ENCODE results near the gene CLDND1. TPM values are rescaled to one million over a fixed set of nuclear protein-coding genes. Genes with fewer than 3 reads are reported as not detected.

Gene CLDND1
- total and polyA plus RNA-seq, 7 donors, result 17.1 to 301 (median 193) TPM

DNA sequence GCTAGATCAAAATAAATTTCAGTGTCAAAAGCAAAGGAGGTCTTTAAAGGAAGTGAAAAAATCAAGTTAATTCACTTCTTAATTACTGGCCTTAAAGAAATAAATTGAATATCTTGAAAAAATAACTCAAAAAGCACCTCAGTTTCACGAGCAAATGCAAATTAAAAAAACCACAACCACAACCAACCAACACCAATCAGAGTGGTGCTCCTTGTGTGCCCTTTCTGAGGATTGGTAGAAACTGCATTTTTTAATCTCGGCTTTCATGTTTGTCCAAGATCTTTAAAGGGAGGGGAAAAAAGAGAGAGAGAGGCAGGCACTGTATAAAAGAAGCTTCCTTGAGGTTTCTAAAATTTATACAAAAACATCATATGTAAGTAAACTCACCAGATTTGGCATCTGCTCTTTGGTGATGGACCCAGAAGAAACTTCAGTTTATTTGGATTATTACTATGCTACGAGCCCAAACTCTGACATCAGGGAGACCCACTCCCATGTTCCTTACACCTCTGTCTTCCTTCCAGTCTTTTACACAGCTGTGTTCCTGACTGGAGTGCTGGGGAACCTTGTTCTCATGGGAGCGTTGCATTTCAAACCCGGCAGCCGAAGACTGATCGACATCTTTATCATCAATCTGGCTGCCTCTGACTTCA, 9.0 kb upstream of the CLDND1 start, which contains the start of gene GPR15:
Gene GPR15, plus strand, starts transcription at position 357 of the 653 bp plus-strand sequence. Its CDS starts 56 bp downstream, at position 413.
- Histone ChIP-seq H3K27me3 (no peaks in the 10 kb centered on the region), H3K36me3 (no peaks in the 10 kb centered on the region), H3K4me3 (no peak within 1 kb of the TSS), H3K27ac (no peak within 1 kb of the TSS), H3K4me1 (no peaks in the 10 kb centered on the region), H3K9me3 (no peaks in the 10 kb centered on the region)
- TF ChIP-seq POLR2A (IDR thresholded peaks at IDR 0.05), result no peak
- TF ChIP-seq EP300 (IDR thresholded peaks at IDR 0.05), result no peak
- no peak for TF ChIP-seq POLR2AphosphoS5 (IDR thresholded peaks at IDR 0.05)
- TF ChIP-seq, protein P1, sequence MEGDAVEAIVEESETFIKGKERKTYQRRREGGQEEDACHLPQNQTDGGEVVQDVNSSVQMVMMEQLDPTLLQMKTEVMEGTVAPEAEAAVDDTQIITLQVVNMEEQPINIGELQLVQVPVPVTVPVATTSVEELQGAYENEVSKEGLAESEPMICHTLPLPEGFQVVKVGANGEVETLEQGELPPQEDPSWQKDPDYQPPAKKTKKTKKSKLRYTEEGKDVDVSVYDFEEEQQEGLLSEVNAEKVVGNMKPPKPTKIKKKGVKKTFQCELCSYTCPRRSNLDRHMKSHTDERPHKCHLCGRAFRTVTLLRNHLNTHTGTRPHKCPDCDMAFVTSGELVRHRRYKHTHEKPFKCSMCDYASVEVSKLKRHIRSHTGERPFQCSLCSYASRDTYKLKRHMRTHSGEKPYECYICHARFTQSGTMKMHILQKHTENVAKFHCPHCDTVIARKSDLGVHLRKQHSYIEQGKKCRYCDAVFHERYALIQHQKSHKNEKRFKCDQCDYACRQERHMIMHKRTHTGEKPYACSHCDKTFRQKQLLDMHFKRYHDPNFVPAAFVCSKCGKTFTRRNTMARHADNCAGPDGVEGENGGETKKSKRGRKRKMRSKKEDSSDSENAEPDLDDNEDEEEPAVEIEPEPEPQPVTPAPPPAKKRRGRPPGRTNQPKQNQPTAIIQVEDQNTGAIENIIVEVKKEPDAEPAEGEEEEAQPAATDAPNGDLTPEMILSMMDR (IDR thresholded peaks at IDR 0.05), result no peak
- DNase-seq, result no peak
- intact Hi-C loops (cut with DNase I), result no loop called here
- WGBS, 2 donors, result 69 to 78% methylated on average over 7 of the region's 7 CpGs

DNA sequence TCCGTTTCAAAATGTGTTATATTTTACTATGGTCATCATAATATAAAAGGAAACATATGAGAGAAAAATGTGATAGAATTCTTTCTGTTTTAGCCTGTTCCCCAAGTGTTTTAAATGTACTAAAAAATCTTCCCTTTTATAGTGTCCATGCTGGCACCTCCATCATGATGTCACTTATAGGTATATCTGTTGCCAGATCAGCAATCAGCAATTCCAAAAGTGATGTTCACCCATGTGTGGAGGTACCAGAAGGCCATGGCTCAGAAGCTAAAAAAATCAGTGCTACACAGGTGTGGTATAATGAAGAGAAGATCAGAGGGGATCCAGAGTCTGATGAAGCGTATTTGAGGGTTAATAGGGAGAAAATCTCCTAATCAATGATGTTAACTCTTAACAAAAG, 8.0 kb upstream of the CLDND1 start:
- H3K4me3 ChIP-seq, result no peak overlapping the region
- DNase-seq, result no peak
- no peaks in the 10 kb centered on the region for H3K4me1 ChIP-seq
- WGBS, 2 donors, result 81 to 92% methylated on average over 2 of the region's 2 CpGs
- H3K9me3 ChIP-seq, result no peaks in the 10 kb centered on the region
- intact Hi-C loops (cut with DNase I), result no loop called here
- no peak overlapping the region for H3K27ac ChIP-seq
- no peaks in the 10 kb centered on the region for H3K36me3 ChIP-seq
- H3K27me3 ChIP-seq, result no peaks in the 10 kb centered on the region
- no peak for TF ChIP-seq EP300 (IDR thresholded peaks at IDR 0.05)
- no peak for TF ChIP-seq POLR2A (IDR thresholded peaks at IDR 0.05)

DNA sequence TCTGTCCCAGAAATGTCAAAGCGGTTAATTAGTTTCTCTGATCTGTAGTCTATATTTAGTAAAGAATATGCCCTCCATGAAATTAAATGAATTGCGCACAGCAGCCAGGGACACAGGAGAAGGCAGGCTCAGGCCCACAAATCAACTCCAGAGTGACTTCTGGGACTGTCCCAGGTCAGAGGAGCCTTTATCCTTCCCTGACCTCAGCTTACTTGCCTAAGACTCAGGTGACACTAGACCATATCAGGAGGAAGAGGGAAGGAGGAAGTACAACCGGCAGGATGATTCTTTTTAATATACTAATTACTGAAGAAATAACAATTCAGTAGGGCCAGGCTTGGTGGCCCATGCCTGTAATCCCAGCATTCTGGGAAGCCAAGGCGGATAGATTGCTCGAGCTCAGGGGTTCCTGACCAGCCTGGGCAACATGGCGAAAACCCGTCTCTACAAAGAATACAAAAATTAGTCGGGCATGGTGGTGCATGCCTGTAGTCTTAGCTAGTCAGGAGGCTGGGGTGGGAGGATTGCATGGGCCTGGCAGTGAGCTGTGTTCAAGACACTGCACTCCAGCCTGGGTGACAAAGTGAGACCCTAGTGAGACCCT, 7.3 kb upstream of the CLDND1 start:
- intact Hi-C loops (cut with DNase I), result loop anchor here (10.0 kb wide), 2 partner anchors 765 to 1735 kb away; partner anchors contain the start of genes ARL6 and TBC1D23
- TF ChIP-seq EP300 (IDR thresholded peaks at IDR 0.05), result no peak
- TF ChIP-seq, protein P1 (IDR thresholded peaks at IDR 0.05), result no peak
- TF ChIP-seq POLR2AphosphoS5 (IDR thresholded peaks at IDR 0.05), result no peak
- no peak for TF ChIP-seq POLR2A (IDR thresholded peaks at IDR 0.05)
- no peak for DNase-seq
- Histone ChIP-seq H3K4me3 (no peak overlapping the region), H3K27ac (no peak overlapping the region), H3K36me3 (no peaks in the 10 kb centered on the region), H3K4me1 (no peaks in the 10 kb centered on the region), H3K9me3 (no peaks in the 10 kb centered on the region), H3K27me3 (no peaks in the 10 kb centered on the region)
- 84 to 85% methylated on average over 8 of the region's 8 CpGs for WGBS, 2 donors

DNA sequence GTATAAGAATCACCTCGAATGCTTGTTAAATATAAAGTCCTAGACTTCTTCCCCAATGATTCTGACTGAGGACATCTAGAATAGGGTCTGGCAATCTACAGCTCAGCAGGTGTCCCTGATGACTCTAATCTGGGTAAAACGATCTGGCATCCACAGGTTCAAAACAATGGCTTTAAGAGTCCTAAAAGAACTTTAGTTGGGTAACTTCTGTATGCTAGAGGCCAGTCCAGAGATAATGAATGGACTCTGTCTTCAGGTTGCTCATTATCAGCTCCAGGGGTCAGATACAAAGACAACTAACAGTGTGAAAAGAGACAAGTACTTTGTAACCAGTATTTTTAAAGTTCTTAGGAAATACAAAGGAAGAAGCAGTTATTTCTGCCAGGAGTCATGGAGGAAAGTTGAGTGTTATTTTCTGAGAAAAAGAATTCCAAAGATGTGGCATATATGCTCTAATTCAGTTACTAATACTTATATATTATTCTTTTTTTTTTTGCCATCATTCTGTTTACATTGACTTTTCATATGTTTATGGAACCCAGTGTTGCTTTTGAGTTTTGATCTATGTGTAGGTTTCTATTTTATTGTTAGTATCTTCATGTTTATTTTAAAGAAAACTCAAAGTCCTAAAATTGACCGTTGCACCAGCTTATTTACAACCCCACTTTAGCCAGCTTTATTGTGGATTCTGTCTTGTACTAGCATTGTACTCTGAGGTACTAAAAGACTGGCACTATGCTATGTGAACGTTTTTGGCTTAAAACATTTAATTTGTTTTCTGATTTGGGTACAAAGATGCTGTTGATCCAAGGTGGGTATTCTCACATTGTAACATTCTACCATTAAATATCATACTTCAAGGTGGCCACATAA, 6.0 kb upstream of the CLDND1 start:
- DNase-seq, result no peak
- 20 to 54% methylated on average over 4 of the region's 4 CpGs for WGBS, 2 donors
- H3K27ac ChIP-seq, result no peak overlapping the region
- H3K9me3 ChIP-seq, result no peaks in the 10 kb centered on the region
- no peaks in the 10 kb centered on the region for H3K36me3 ChIP-seq
- no peaks in the 10 kb centered on the region for H3K4me1 ChIP-seq
- no peaks in the 10 kb centered on the region for H3K27me3 ChIP-seq
- intact Hi-C loops (cut with DNase I), result loop anchor here (10.0 kb wide), 2 partner anchors 764 to 1736 kb away; partner anchors contain the start of genes ARL6 and TBC1D23
- H3K4me3 ChIP-seq, result no peak overlapping the region
- TF ChIP-seq POLR2AphosphoS5 (IDR thresholded peaks at IDR 0.05), result no peak
- no peak for TF ChIP-seq EP300 (IDR thresholded peaks at IDR 0.05)
- TF ChIP-seq, protein P1 (IDR thresholded peaks at IDR 0.05), result no peak
- TF ChIP-seq POLR2A (IDR thresholded peaks at IDR 0.05), result no peak

Data from sigmoid colon (tissue), 7 donors.